ENCODE data around the gene MYO5B. TPM values are rescaled to one million over a fixed set of nuclear protein-coding genes. Genes with fewer than 3 reads are reported as not detected.

MYO5B gene
- total and polyA plus RNA-seq, 2 of the 4 experiments (the other 2 are of a cell fraction): 0.24 to 0.54 TPM

- no CpG with 5 or more reads among the region's 1 CpG for WGBS, 2 experiments (ENCODE audit: extremely low coverage in 2 of 2, insufficient read length in 1 of 2)
- Histone ChIP-seq H4K20me1 (ENCODE audit: insufficient read depth, low read length) (no peaks in the 10 kb centered on the region), H3K14ac (replicated peaks; ENCODE audit: low read depth, low read length) (no peak overlapping the region), H3K27ac (ENCODE audit: insufficient read depth, low read length) (no peak overlapping the region), H3K18ac (ENCODE audit: low read depth, low read length) (no peak overlapping the region), H3K79me1 (ENCODE audit: low read depth in 1 of 2, low read length in 2 of 2) (no peaks in the 10 kb centered on the region), H3K9ac (ENCODE audit: low read depth, low read length) (no peak overlapping the region), H2BK120ac (ENCODE audit: low read depth, low read length) (no peak overlapping the region), H2AFZ (replicated peaks; ENCODE audit: low read length, poor library complexity) (no peak overlapping the region), H3K23ac (ENCODE audit: low read depth, low read length) (no peak overlapping the region), H4K8ac (ENCODE audit: low read depth in 2 of 2, low read length in 2 of 2) (no peak overlapping the region), H3K4ac (ENCODE audit: low read depth, low read length) (no peak overlapping the region), H3K56ac (ENCODE audit: extremely low read depth, insufficient read depth, low read length) (no peak overlapping the region), H3K4me3 (ENCODE audit: insufficient read depth, low read depth, low read length) (no peak overlapping the region), H2AK9ac (replicated peaks; ENCODE audit: low read depth, low read length, poor library complexity) (no peak overlapping the region), H3K9me3 (ENCODE audit: control insufficient read depth, insufficient read depth, low read length) (no peaks in the 10 kb centered on the region), H2BK20ac (ENCODE audit: low read depth, low read length) (no peak overlapping the region), H3K4me1 (ENCODE audit: control insufficient read depth, insufficient read depth, low read length) (no peaks in the 10 kb centered on the region), H2AK5ac (ENCODE audit: low read depth, low read length) (no peak overlapping the region), H3K9me1 (ENCODE audit: insufficient read depth, low read length) (no peaks in the 10 kb centered on the region), H2BK5ac (ENCODE audit: low read depth, low read length, poor library complexity, severe bottlenecking) (no peak overlapping the region), H2BK15ac (ENCODE audit: low read depth, low read length) (no peak overlapping the region), H3K36me3 (ENCODE audit: control insufficient read depth, insufficient read depth, low read length) (no peaks in the 10 kb centered on the region), H3K27me3 (ENCODE audit: control insufficient read depth, insufficient read depth, low read length) (peaks cover 2% of the 10 kb centered on the region; the same call in 1 of the 2 replicates), H4K91ac (ENCODE audit: insufficient read depth, low read depth, low read length) (no peak overlapping the region), H3K4me2 (ENCODE audit: low read depth, low read length) (no peak overlapping the region), H4K5ac (ENCODE audit: low read depth, low read length) (no peak overlapping the region)
- dilution Hi-C loops (cut with HindIII; ENCODE audit: low sequenced_read_pairs, unreplicated experiment): no loop called here
- no peak for TF ChIP-seq CEBPB (IDR thresholded peaks at IDR 0.05; ENCODE audit: low read depth, low read length)
- no peak for TF ChIP-seq MXI1 (IDR thresholded peaks at IDR 0.05; ENCODE audit: borderline replicate concordance, low read depth, low read length)
- no peak for TF ChIP-seq POLR2A (IDR thresholded peaks at IDR 0.05; ENCODE audit: low read depth, low read length)
- TF ChIP-seq RCOR1 (IDR thresholded peaks at IDR 0.05; ENCODE audit: insufficient replicate concordance, low read length): no peak
- TF ChIP-seq RFX5 (IDR thresholded peaks at IDR 0.05; ENCODE audit: low read depth, low read length): no peak
- TF ChIP-seq RAD21 (IDR thresholded peaks at IDR 0.05; ENCODE audit: low read length): no peak
- no peak for TF ChIP-seq CTCF (conservative IDR thresholded peaks at IDR 0.05; ENCODE audit: low read depth, low read length)
- no peak for TF ChIP-seq ELK1 (IDR thresholded peaks at IDR 0.05; ENCODE audit: borderline replicate concordance, low read depth, low read length)
- TF ChIP-seq FOS (IDR thresholded peaks at IDR 0.05; ENCODE audit: low read depth, low read length): no peak
- CTCF ChIA-PET: no interaction called here
- intact Hi-C loops (cut with micrococcal nuclease): no loop called here
- no TSS peak for BruUV-seq (replicated peaks)
- DNase-seq (no peak), ATAC-seq (ENCODE audit: low read depth) (no peak)
- in situ Hi-C loops (cut with MboI; ENCODE audit: low sequenced_read_pairs): no loop called here
- POLR2A ChIA-PET (ENCODE audit: unreplicated experiment): no interaction called here
Observed at GRCh38 chr18:49953391-49953790, 241.6 kb downstream of the MYO5B start.

All from IMR-90 (cell line).